HepG2 (cell line): ENCODE results near the gene ORC2. TPM values are rescaled to one million over a fixed set of nuclear protein-coding genes. Genes with fewer than 3 reads are reported as not detected.
"Not testable (repeated sequence)": the region's sequence is repeated elsewhere in the genome, so short reads cannot be mapped to it uniquely, and the experiment has no call there.

Experiments used
- ATAC-seq: fragments of 200-7000 bp; cut with Tn5 transposase; 3 replicates; pipeline ENCODE4 v1.9.1; 2020; ENCODE audit warnings: mild to moderate bottlenecking, moderate library complexity
- BruUV-seq: library from RNA; stranded (reverse); fragments of 400-500 nt; replicated peaks from 2 replicates; lab custom pipeline; 2021; lab: Mats Ljungman, UMichigan
- CTCF ChIA-PET: fragments of 300-600 bp; formaldehyde crosslinking; extraction: SDS; loops from one replicate; lab custom pipeline; 2021; ENCODE audit warnings: low total read pairs, inconsistent platforms, low intra/inter-chr PET ratio; lab: Yijun Ruan, JAX
- POLR2A ChIA-PET: fragments of 350-600 bp; sonication (Branson Sonifier 250); formaldehyde crosslinking; loops from one replicate; lab custom pipeline; 2020; ENCODE audit warnings: antibody characterized with exemption, inconsistent platforms; lab: Yijun Ruan, JAX
- DNase-seq: peaks from one replicate; pipeline ENCODE4 v3.0.0-alpha.2; 2015; ENCODE audit warnings: low spot score
- FAIRE-seq: peaks from 3 replicates; lab custom pipeline; 2011; peaks lifted over from hg19 to GRCh38; lab: Jason Lieb, UNC
- H2AFZ ChIP-seq: one replicate; pipeline ENCODE4 v1.6.1; 2011; ENCODE audit warnings: low read length, inconsistent platforms
- H3K27ac ChIP-seq: fragments of 300-600 bp; 3 replicates; pipeline ENCODE4 v1.8.0; 2011; ENCODE audit warnings: mixed run types, mild to moderate bottlenecking, mixed read lengths, low read length, inconsistent platforms; ENCODE audit not compliant: insufficient read depth; ENCODE audit errors: extremely low read length
- H3K27me3 ChIP-seq, 2 experiments: fragments of 200-600 bp in 1 of 2; 2 replicates in 1 of 2; 3 replicates in 1 of 2; pipeline versions ENCODE4 v1.6.0 to v1.8.0; 2011; ENCODE audit warnings: low read length in 2 of 2, mild to moderate bottlenecking in 2 of 2, moderate library complexity in 2 of 2, inconsistent platforms in 1 of 2; ENCODE audit not compliant: insufficient read depth in 2 of 2, control insufficient read depth in 1 of 2
- H3K36me3 ChIP-seq, 2 experiments: fragments of 200-600 bp in 1 of 2; replicated peaks in 1 of 2; 2 replicates in 1 of 2; 3 replicates in 1 of 2; pipeline versions ENCODE4 v1.5.1 to v1.8.0; 2011; ENCODE audit warnings: low read length in 2 of 2, inconsistent platforms in 1 of 2; ENCODE audit not compliant: insufficient read depth in 2 of 2, control insufficient read depth in 1 of 2
- H3K4me1 ChIP-seq: 2 replicates; pipeline ENCODE4 v1.5.1; 2012; ENCODE audit warnings: low read length, inconsistent platforms; ENCODE audit not compliant: insufficient read depth
- H3K4me2 ChIP-seq: 2 replicates; pipeline ENCODE4 v1.6.0; 2011; ENCODE audit warnings: low read depth, low read length, inconsistent platforms
- H3K4me3 ChIP-seq, 3 experiments: fragments of 200-600 bp in 1 of 3; sonication (generic), shearing (Covaris generic) in 1 of 3; replicated peaks in 1 of 3; 2 replicates each; pipeline ENCODE4 v1.5.1; 2011 to 2016; ENCODE audit warnings: low read length in 3 of 3, inconsistent platforms in 2 of 3, low read depth in 2 of 3, mild to moderate bottlenecking in 2 of 3, control low read depth in 1 of 3, mixed read lengths in 1 of 3; ENCODE audit not compliant: insufficient read depth in 1 of 3
- H3K79me2 ChIP-seq: one replicate; pipeline ENCODE4 v1.6.1; 2011; ENCODE audit warnings: low read length, inconsistent platforms; ENCODE audit not compliant: insufficient read depth
- H3K9ac ChIP-seq: 2 replicates; pipeline ENCODE4 v1.6.0; 2011; ENCODE audit warnings: mild to moderate bottlenecking, low read depth, low read length, inconsistent platforms; ENCODE audit not compliant: insufficient read depth
- H3K9me3 ChIP-seq: 2 replicates; pipeline ENCODE4 v1.5.1; 2012; ENCODE audit warnings: mild to moderate bottlenecking, low read length
- H4K20me1 ChIP-seq: 2 replicates; pipeline ENCODE4 v1.6.0; 2011; ENCODE audit warnings: inconsistent platforms, mild to moderate bottlenecking, low read length, moderate library complexity; ENCODE audit not compliant: insufficient read depth
- ATF7 ChIP-seq, 2 experiments: fragments of 450-650 bp in 1 of 2; sonication (generic) in 1 of 2; formaldehyde crosslinking in 1 of 2; IDR thresholded peaks; 2 replicates each; pipeline versions ENCODE4 v1.4.0 to v1.6.1; 2016 to 2020; ENCODE audit warnings: antibody characterized with exemption in 1 of 2, mild to moderate bottlenecking in 1 of 2, missing genetic modification reagents in 1 of 2
- BORCS8-MEF2B ChIP-seq: sonication (generic); formaldehyde crosslinking; IDR thresholded peaks from 2 replicates; pipeline ENCODE4 v1.8.0; 2022; ENCODE audit warnings: mild to moderate bottlenecking, missing genetic modification reagents
- CREB1 ChIP-seq, 2 experiments: fragments of 450-650 bp in 1 of 2; IDR thresholded peaks; 2 replicates each; pipeline ENCODE4 v1.6.1; 2016 to 2017; ENCODE audit warnings: control low read depth in 1 of 2, mild to moderate bottlenecking in 1 of 2, missing compliant biosample characterization in 1 of 2, missing genetic modification characterization in 1 of 2
- HOXA3 ChIP-seq: sonication (generic); formaldehyde crosslinking; IDR thresholded peaks from 2 replicates; pipeline ENCODE4 v1.5.0; 2020; ENCODE audit warnings: missing genetic modification reagents
- RBM22 ChIP-seq: fragments of 200-400 bp; formaldehyde crosslinking; optimal IDR thresholded peaks from 2 replicates; pipeline ENCODE3; 2017; ENCODE audit warnings: mild to moderate bottlenecking, low read length, moderate library complexity
- RFX3 ChIP-seq: IDR thresholded peaks from 2 replicates; pipeline ENCODE4 v1.6.1; 2016; ENCODE audit warnings: missing biosample characterization, missing genetic modification reagents
- TAF15 ChIP-seq: fragments of 200-400 bp; formaldehyde crosslinking; IDR thresholded peaks from one replicate; pipeline ENCODE4 v1.6.1; 2018; ENCODE audit warnings: mild to moderate bottlenecking, low read depth, low read length; ENCODE audit not compliant: poor library complexity, severe bottlenecking
- WGBS: methylation state at CpG from one replicate; pipeline ENCODE4 v1.1.6; 2017; ENCODE audit warnings: low lambda C conversion rate; 5-methylcytosine and 5-hydroxymethylcytosine counted together
- in situ Hi-C: cut with HindIII; loops from 2 replicates; pipeline ENCODE4 v1.10.0; 2017; ENCODE audit warnings: low pct_unique_long_range_greater_than_20kb; ENCODE audit not compliant: extremely low pct_ligation_motif_present
- intact Hi-C: fragments of 100-400 bp; cut with micrococcal nuclease; formaldehyde crosslinking; loops from one replicate; pipeline ENCODE4 v1.10.0; 2022; ENCODE audit not compliant: unreplicated experiment
- polyA plus RNA-seq, 8 experiments: library from polyadenylated mRNA; depleted of rRNA in 3 of 8; stranded (reverse) in 7 of 8; unstranded in 1 of 8; fragments of >200 nt; fragmentation: Illumina TruSeq in 4 of 8; extraction: Trizol in 4 of 8; gene quantifications; 2 replicates each; pipeline versions ENCODE4 v1.2.1 to v1.2.3, GENCODE V29; 2011 to 2016; ENCODE audit warnings: low read depth in 4 of 8, missing spikeins in 1 of 8, mixed read lengths in 1 of 8; ENCODE audit not compliant: insufficient read depth in 1 of 8
- total RNA-seq, 5 experiments: library from RNA; depleted of rRNA; stranded (reverse); fragments of >200 nt; fragmentation: Illumina TruSeq; extraction: Trizol; gene quantifications; 2 replicates each; pipeline ENCODE4 v1.2.3, GENCODE V29; 2016; ENCODE audit warnings: low read depth in 1 of 5

Gene ORC2
- total and polyA plus RNA-seq, 2 of the 13 experiments (the other 11 are each of a cell fraction or from before 2014, with no cell fraction given), result 19.3 to 73.5 TPM

DNA sequence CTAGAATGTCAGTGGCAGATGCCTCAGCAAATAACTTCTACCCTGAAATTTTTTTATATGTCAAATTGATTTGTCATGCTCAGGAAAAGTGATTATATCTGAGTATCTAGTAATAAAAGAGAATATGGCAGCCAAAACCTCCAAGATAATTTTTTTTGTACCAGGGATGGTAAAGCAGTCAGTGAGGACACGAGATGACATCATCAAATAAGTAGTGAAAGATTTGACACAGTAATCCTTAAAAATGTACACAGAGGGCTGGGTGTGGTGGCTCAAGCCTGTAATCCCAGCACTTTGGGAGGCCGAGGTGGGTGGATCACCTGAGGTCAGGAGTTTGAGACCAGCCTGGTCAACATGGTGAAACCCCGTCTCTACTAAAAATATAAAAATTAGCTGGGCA is 6.6 kb upstream of the ORC2 start:
- H3K4me3 ChIP-seq; intact Hi-C loops; H2AFZ ChIP-seq; POLR2A ChIA-PET; DNase-seq; H3K36me3 ChIP-seq; H3K79me2 ChIP-seq; H3K9ac ChIP-seq; CTCF ChIA-PET; FAIRE-seq; H4K20me1 ChIP-seq; H3K4me2 ChIP-seq; TF ChIP-seq ATF7, CREB1 (CRISPR knock-in tag; IDR thresholded peaks at IDR 0.05): not testable (repeated sequence)
- WGBS, result 95% methylated on average over 3 of the region's 3 CpGs
- peak; percentile 96 for TF ChIP-seq ATF7 (IDR thresholded peaks at IDR 0.05)
- peak; percentile 63 for TF ChIP-seq CREB1 (IDR thresholded peaks at IDR 0.05)
- TF ChIP-seq, all 625 proteins: peak for 2; not testable (repeated sequence) for 623
- H3K27me3 ChIP-seq, in situ Hi-C loops, BruUV-seq, ATAC-seq, H3K9me3 ChIP-seq, H3K27ac ChIP-seq: not testable (repeated sequence)
- H3K4me1 ChIP-seq, result peaks cover 24% of the 10 kb centered on the region

DNA sequence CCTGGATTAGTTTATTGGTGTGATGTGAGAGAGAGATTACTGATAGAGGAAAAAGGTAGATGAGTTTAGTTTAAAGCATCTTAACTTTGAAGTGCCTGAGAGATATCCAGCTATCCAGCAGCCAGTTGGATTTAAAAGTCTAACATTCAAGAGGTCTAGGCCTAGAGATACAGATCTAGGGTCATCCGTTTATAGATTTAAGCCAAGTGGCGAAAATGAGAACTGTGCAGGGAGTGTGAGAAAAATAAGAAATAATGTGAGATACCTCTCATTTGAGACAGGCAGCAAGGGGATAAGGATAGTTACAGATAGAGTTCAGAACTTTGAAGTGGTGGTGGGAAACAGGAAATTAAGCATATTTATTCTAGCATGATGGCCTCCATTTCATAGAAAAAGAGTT is 5.3 kb upstream of the ORC2 start:
- no peaks in the 10 kb centered on the region for H4K20me1 ChIP-seq
- no peaks in the 10 kb centered on the region for H3K36me3 ChIP-seq
- ChIA-PET CTCF (no interaction called here), POLR2A (interaction anchor here (0.7 kb wide), 1 partner anchor 13 kb away, joined by 3 read pairs; no protein-coding TSS in a partner anchor)
- peak; percentile 37 for ATAC-seq
- no peaks in the 10 kb centered on the region for H3K9me3 ChIP-seq
- H3K27ac ChIP-seq, result no peak overlapping the region
- TF ChIP-seq BORCS8-MEF2B (no peak), RBM22 (peak; percentile 26), TAF15 (no peak), RFX3 (CRISPR knock-in tag) (no peak), HOXA3 (no peak)
- no peak overlapping the region for H3K9ac ChIP-seq
- no peak overlapping the region for H3K4me3 ChIP-seq
- H2AFZ ChIP-seq, result no peak overlapping the region
- no peak for FAIRE-seq
- WGBS, result 91% methylated on average over 2 of the region's 2 CpGs
- H3K79me2 ChIP-seq, result peaks cover 15% of the 10 kb centered on the region
- peaks cover 30% of the 10 kb centered on the region for H3K4me1 ChIP-seq
- no peaks in the 10 kb centered on the region for H3K27me3 ChIP-seq
- BruUV-seq, result no TSS peak
- peak; percentile 24 for DNase-seq
- in situ Hi-C loops, result no loop called here
- no peak overlapping the region for H3K4me2 ChIP-seq
- intact Hi-C loops, result no loop called here
